DND-41 (cell line): ENCODE results near the gene SCAF11.

Experiments
- ATAC-seq: fragments of 200-7000 bp; cut with Tn5 transposase; 3 replicates; pipeline ENCODE4 v1.9.1; 2021; ENCODE audit warnings: low read depth; ENCODE audit not compliant: insufficient read depth
- DNase-seq: peaks from one replicate; pipeline ENCODE4 v3.0.0-alpha.2; 2020
- H2AFZ ChIP-seq: 2 replicates; pipeline ENCODE4 v1.6.0; 2012; ENCODE audit warnings: low read depth, low read length
- H3K27ac ChIP-seq: 2 replicates; pipeline ENCODE4 v1.5.1; 2012; ENCODE audit warnings: low read length, inconsistent platforms
- H3K27me3 ChIP-seq: fragments of 200-600 bp; sonication (generic); 2 replicates; pipeline ENCODE4 v1.6.0; 2012; ENCODE audit warnings: low read length, mild to moderate bottlenecking, inconsistent platforms; ENCODE audit not compliant: insufficient read depth, poor library complexity
- H3K36me3 ChIP-seq: 2 replicates; pipeline ENCODE4 v1.5.1; 2012; ENCODE audit warnings: low read length, inconsistent platforms; ENCODE audit not compliant: insufficient read depth
- H3K4me1 ChIP-seq: 2 replicates; pipeline ENCODE4 v1.5.1; 2012; ENCODE audit warnings: mild to moderate bottlenecking, low read length; ENCODE audit not compliant: insufficient read depth
- H3K4me2 ChIP-seq: 2 replicates; pipeline ENCODE4 v1.6.0; 2012; ENCODE audit warnings: mild to moderate bottlenecking, moderate library complexity, low read length, inconsistent platforms; ENCODE audit not compliant: insufficient read depth
- H3K4me3 ChIP-seq, 2 experiments: fragments of 200-600 bp in 1 of 2; shearing (Covaris generic) in 1 of 2; 2 replicates each; pipeline ENCODE4 v1.5.1; 2012 to 2016; ENCODE audit warnings: inconsistent platforms in 2 of 2, low read length in 2 of 2, mild to moderate bottlenecking in 2 of 2, low read depth in 1 of 2, moderate library complexity in 1 of 2
- H3K79me2 ChIP-seq: 2 replicates; pipeline ENCODE4 v1.6.0; 2012; ENCODE audit warnings: low read length, inconsistent platforms; ENCODE audit not compliant: insufficient read depth
- H3K9ac ChIP-seq: 2 replicates; pipeline ENCODE4 v1.6.0; 2012; ENCODE audit warnings: low read depth, mild to moderate bottlenecking, inconsistent platforms, low read length, moderate library complexity
- H3K9me3 ChIP-seq: 2 replicates; pipeline ENCODE4 v1.5.1; 2012; ENCODE audit warnings: low read length, moderate library complexity, mild to moderate bottlenecking, inconsistent platforms; ENCODE audit not compliant: insufficient read depth, severe bottlenecking
- H4K20me1 ChIP-seq: 2 replicates; pipeline ENCODE4 v1.6.0; 2012; ENCODE audit warnings: low read length; ENCODE audit not compliant: insufficient read depth
- CTCF ChIP-seq: IDR thresholded peaks from 2 replicates; pipeline ENCODE4 v1.5.1; 2012; ENCODE audit warnings: borderline replicate concordance, low read length, moderate library complexity, mild to moderate bottlenecking; ENCODE audit not compliant: poor library complexity, severe bottlenecking; ENCODE audit errors: extremely low read depth
- EZH2 ChIP-seq: IDR thresholded peaks from 3 replicates; pipeline ENCODE4 v1.6.1; 2012; ENCODE audit warnings: borderline replicate concordance, low read depth, mild to moderate bottlenecking, moderate library complexity, low read length, inconsistent platforms; ENCODE audit not compliant: severe bottlenecking

The SCAF11 gene

DNA sequence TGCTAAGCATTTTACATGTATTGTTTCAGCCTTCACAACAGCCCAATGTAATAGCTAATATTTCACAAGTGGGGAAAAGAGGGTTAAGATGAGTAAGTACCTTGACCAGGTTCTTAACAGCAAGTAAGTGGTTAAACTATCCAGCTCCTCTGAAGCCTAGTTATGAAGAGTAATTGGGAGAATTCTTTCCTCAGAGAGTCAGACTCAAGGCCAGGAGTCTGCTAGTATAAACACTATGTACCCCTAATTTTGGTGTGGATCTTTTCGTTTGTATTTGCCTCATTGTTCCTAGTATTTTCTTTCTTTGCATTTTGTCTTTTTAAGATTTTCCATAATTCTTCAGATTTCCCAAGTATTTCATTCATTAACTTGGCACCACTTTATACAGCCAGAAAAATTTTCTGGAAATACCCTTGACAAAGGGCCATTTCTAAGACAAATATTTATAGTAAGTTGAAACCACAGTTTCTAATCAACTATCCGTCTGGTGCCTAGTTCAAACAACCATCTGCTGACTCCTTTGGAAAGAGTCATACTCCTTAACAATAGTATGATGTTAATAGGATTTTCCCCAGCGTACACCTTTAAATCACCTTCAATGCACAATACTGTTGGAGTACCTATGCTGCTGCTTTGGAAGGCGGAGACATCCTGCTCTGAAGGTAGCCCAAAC is 81.2 kb downstream of the SCAF11 start:
- no peak overlapping the region for H3K4me2 ChIP-seq
- H2AFZ ChIP-seq = no peak overlapping the region
- DNase-seq = no peak
- no peak overlapping the region for H3K27ac ChIP-seq
- TF ChIP-seq CTCF (no peak), EZH2 (no peak)
- H3K4me3 ChIP-seq = no peak overlapping the region
- H3K9me3 ChIP-seq = no peaks in the 10 kb centered on the region
- H3K36me3 ChIP-seq = peaks cover 48% of the 10 kb centered on the region
- H4K20me1 ChIP-seq = no peaks in the 10 kb centered on the region
- no peaks in the 10 kb centered on the region for H3K4me1 ChIP-seq
- no peaks in the 10 kb centered on the region for H3K27me3 ChIP-seq
- no peak for ATAC-seq
- H3K79me2 ChIP-seq = no peaks in the 10 kb centered on the region
- H3K9ac ChIP-seq = no peak overlapping the region

GRCh38 chr12:45907955-45908354 is 82.4 kb downstream of the SCAF11 start:
- DNase-seq = no peak
- Histone ChIP-seq H3K79me2 (no peaks in the 10 kb centered on the region), H3K4me2 (no peak overlapping the region), H3K4me3 (no peak overlapping the region), H3K9ac (no peak overlapping the region), H3K36me3 (peaks cover 58% of the 10 kb centered on the region), H2AFZ (no peak overlapping the region), H3K27ac (no peak overlapping the region), H3K9me3 (no peaks in the 10 kb centered on the region), H4K20me1 (no peaks in the 10 kb centered on the region), H3K4me1 (no peaks in the 10 kb centered on the region), H3K27me3 (no peaks in the 10 kb centered on the region)
- TF ChIP-seq EZH2 (no peak), CTCF (no peak)
- ATAC-seq = peak; percentile 54; the same call in 2 of the 3 replicates

GRCh38 chr12:45898094-45898493 is 92.3 kb downstream of the SCAF11 start:
- Histone ChIP-seq H3K27me3 (no peaks in the 10 kb centered on the region), H3K36me3 (peaks cover 68% of the 10 kb centered on the region), H3K4me3 (no peak overlapping the region), H3K27ac (no peak overlapping the region), H4K20me1 (no peaks in the 10 kb centered on the region), H3K4me1 (no peaks in the 10 kb centered on the region), H3K4me2 (no peak overlapping the region), H2AFZ (no peak overlapping the region), H3K9ac (no peak overlapping the region), H3K79me2 (no peaks in the 10 kb centered on the region), H3K9me3 (no peaks in the 10 kb centered on the region)
- TF ChIP-seq CTCF (no peak), EZH2 (no peak)
- ATAC-seq (peak; percentile 27; the same call in 1 of the 3 replicates), DNase-seq (no peak)
